HUES6 (cell line): ENCODE data around the gene UBE2R2.

Experiments used
- H3K27ac ChIP-seq: 2 replicates; pipeline ENCODE4 v1.7.0; 2013; ENCODE audit warnings: low read depth, mild to moderate bottlenecking, low read length, inconsistent platforms
- H3K27me3 ChIP-seq: 2 replicates; pipeline ENCODE4 v1.6.1; 2013; ENCODE audit warnings: low read length; ENCODE audit not compliant: control insufficient read depth, insufficient read depth
- H3K36me3 ChIP-seq: 2 replicates; pipeline ENCODE4 v1.6.1; 2013; ENCODE audit warnings: low read length; ENCODE audit not compliant: control insufficient read depth, insufficient read depth
- H3K4me1 ChIP-seq: 2 replicates; pipeline ENCODE4 v1.6.1; 2013; ENCODE audit warnings: low read length; ENCODE audit not compliant: control insufficient read depth, insufficient read depth
- H3K4me3 ChIP-seq: 2 replicates; pipeline ENCODE4 v1.5.1; 2013; ENCODE audit warnings: low read depth, low read length
- H3K9ac ChIP-seq: one replicate; pipeline ENCODE4 v1.6.1; 2013; ENCODE audit warnings: mild to moderate bottlenecking, low read length
- H3K9me3 ChIP-seq: 2 replicates; pipeline ENCODE4 v1.6.1; 2013; ENCODE audit warnings: low read depth, low read length; ENCODE audit not compliant: control insufficient read depth, insufficient read depth

Gene UBE2R2

GRCh38 chr9:33964086-33964768 is 147.3 kb downstream of the UBE2R2 start:
- Histone ChIP-seq H3K9ac (no peak overlapping the region), H3K27me3 (no peaks in the 10 kb centered on the region), H3K9me3 (no peaks in the 10 kb centered on the region), H3K27ac (no peak overlapping the region), H3K4me3 (no peak overlapping the region), H3K4me1 (no peaks in the 10 kb centered on the region), H3K36me3 (peaks cover 58% of the 10 kb centered on the region)
